GM18526 (cell line): Measurements from ENCODE around the gene P3R3URF.

Experiments used
- POLR2A ChIP-seq: IDR thresholded peaks from 3 replicates; pipeline ENCODE4 v1.6.1; 2011; ENCODE audit not compliant: insufficient read length; ENCODE audit errors: extremely low read depth

The P3R3URF gene

GRCh38 chr1:46176211-46176865 lies at the start of gene P3R3URF:
P3R3URF (minus strand) TSS chr1:46176488; CDS start chr1:46176471, 17 bp downstream.
- no peak for TF ChIP-seq POLR2A

GRCh38 chr1:46224966-46225365 lies 48.7 kb upstream of the P3R3URF start:
- no peak for TF ChIP-seq POLR2A

DNA sequence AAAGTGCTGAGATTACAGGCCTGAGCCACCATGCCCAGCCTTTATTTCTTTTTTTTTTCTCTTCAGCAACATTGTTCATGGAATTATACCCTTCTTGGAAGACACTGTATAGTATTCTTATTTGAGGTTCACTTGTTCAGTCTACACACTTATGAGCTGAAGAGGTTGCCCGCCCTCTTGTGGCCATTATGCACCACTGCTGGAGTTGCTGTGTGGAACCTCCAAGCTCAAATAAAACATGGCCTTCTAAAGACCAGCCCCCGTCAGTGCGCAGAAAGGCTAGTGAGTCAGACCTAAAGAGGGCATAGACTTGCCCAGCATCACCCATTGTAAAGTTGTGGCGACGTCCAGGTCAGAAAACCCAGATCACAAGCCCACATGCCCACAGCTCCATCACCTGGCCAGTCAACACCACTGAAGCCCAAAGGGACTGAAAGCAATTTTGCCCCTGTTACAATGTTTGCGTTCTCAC lies 47.2 kb upstream of the P3R3URF start:
- TF ChIP-seq POLR2A = no peak

GRCh38 chr1:46221749-46222148 lies 45.5 kb upstream of the P3R3URF start:
- TF ChIP-seq POLR2A = no peak

- no peak for TF ChIP-seq POLR2A
Observed at GRCh38 chr1:46220808-46221207, 44.5 kb upstream of the P3R3URF start.

DNA sequence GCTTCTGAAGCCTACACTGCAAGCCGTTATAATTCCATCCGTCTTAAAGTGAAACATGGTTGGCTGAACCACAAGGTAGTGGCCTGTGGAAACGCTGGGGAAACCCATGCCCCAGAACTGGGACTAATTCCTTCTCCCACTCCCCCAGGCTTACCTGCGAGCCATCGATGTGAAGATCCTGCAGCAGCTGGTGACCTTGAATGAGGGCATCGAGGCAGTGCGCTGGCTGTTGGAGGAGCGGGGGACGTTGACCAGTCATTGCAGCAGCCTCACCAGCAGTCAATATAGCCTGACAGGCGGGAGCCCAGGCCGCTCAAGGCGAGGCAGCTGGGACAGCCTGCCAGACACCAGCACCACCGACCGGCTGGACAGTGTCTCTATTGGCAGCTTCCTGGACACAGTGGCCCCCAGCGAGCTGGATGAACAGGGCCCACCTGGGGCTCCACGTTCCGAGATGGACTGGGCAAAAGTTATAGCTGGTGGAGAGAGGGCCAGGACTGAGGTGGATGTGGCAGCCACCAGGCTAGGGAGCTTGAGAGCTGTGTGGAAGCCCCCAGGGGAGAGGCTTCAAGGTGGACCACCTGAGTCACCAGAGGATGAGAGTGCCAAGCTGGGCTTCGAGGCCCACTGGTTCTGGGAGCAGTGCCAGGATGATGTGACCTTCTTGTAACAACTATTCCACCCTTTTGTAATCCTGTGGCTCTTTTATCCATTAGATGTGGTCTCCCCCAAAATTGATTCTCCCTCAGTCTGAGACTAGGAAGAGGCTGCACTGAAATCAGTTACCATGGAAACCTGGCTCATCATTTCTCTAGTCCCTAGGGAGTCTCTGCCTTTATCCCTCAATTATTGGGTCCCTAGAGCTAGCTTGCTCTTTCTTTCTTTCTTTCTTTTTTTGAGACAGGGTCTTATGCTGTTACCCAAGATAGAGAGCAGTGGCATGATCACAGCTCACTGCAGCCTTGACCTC lies 43.5 kb upstream of the P3R3URF start:
- no peak for TF ChIP-seq POLR2A

GRCh38 chr1:46218443-46218842 lies 42.2 kb upstream of the P3R3URF start:
- no peak for TF ChIP-seq POLR2A

GRCh38 chr1:46215504-46215903 lies 39.2 kb upstream of the P3R3URF start:
- no peak for TF ChIP-seq POLR2A

DNA sequence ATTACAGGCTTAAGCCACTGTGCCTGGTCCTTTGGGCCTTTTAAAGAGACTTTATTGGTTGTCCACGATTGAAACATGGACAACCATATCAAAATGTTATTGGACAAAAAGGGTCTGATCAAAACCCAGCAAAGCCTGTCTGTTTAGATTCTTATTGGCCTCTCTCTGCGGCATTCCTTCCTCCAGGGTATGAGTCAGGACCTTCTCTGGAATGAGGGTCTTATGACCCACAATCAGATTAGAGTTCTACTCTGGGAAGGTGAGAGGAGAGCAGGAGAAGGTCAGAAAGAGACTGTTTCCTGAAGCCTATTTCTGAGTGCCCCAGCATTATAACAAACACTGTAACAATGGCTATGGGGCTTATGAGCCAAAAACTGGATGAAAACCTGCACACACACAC lies 34.8 kb upstream of the P3R3URF start:
- no peak for TF ChIP-seq POLR2A

DNA sequence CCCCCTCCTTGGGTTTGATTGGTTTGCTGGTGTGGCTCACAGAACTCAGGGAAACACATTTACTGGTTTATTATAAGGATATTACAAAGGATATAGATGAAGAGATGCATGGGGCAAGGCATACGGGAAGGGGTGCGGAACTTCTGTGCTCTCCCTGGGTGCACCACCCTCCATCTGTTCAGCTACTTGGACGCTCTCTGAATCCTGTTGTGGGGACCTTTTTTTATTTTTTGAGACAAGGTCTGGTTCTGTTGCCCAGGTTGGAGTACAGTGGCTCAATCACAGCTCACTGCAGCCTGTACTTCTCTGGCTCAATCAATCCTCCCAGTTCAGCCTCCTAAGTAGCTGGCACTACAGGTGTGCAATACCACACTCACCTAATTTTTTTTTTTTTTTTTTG lies 34.3 kb upstream of the P3R3URF start:
- no peak for TF ChIP-seq POLR2A

GRCh38 chr1:46206399-46206798 lies 30.1 kb upstream of the P3R3URF start:
- TF ChIP-seq POLR2A = no peak

DNA sequence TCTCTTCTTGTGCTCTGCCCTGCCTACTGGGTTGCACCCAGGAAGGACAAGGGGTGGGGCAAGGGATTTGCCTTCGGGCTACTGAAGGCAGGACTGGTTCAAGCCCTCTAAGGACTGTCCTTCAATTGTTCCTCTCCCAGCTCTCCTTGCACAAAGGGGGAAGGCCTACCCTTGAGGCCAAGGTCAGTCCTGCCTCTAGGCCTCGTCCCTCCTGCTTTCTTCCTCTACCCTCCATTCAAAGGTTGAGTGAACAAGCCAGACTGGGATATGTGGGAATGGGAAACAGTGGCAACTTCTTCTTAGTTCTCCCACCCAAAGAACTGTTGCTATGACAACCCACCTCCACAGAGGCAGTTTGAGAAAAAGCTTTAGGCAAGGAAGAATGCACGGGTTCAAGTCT lies 29.5 kb upstream of the P3R3URF start:
- no peak for TF ChIP-seq POLR2A

DNA sequence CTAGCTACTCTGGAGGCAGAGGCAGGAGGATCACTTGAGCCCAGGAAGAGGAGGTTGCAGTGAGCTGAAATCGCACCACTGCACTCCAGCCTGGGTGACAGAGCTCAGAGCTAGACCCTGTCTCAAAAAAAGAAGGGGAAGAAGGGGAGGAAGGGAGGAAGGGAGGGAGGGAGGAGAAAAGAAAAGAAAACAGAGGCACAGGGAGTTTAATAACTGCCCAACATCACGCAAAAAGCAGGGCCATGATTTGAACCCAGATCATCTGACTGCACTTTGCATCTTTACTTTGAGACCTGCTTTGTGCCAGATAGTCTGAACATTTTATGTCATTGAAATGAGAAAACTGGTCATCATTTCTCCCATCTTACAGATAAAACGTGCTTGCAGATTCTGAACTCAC lies 28.9 kb upstream of the P3R3URF start:
- no peak for TF ChIP-seq POLR2A

GRCh38 chr1:46204406-46204742 lies 28.1 kb upstream of the P3R3URF start:
- TF ChIP-seq POLR2A = no peak

DNA sequence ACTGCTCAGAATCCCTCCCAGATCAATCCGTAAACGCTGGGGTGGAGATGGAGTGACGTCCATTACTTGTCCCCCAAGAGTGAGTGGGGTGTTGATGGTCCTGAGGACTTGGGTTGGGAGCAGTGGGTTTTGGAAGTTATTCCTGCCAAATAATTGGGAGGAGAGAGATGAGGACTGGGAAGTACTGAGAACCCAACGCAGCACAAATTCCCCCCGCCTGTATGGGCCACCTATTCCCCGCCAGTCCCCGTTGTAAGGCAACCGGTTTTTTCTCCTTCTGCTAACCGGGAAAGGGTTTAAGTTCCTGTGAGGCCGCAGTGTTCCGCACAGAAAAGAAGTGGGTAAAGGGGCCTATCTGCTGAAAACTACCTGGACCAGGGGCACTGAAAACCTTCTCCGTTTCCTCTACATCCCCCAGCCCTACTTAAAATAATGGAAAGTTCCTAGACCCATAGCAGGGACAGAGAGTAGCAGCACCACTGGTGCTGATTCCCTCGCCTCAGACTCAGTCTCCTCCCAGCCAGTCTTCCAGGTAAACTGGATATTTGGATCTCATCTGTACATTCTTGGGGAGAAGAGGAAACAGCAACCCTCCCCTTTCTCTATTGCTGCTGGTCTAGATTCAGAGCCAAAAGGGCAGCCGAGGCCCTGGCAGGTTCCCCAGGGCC lies 27.6 kb upstream of the P3R3URF start:
- TF ChIP-seq POLR2A = no peak
